K562 (cell line): ENCODE data around the gene GAPDH. TPM values are rescaled to one million over a fixed set of nuclear protein-coding genes. Genes with fewer than 3 reads are reported as not detected.
A peak's percentile ranks its signal among the peaks of the same experiment; 100 is the strongest.

Experiments
- ARHGAP35 ChIP-seq: fragments of 450-650 bp; IDR thresholded peaks from 2 replicates; pipeline ENCODE4 v1.6.1; 2018; ENCODE audit not compliant: partially characterized antibody
- CBFB ChIP-seq: sonication (generic); formaldehyde crosslinking; IDR thresholded peaks from 2 replicates; pipeline ENCODE4 v1.4.0; 2020; ENCODE audit warnings: mild to moderate bottlenecking, missing genetic modification reagents
- CBX2 ChIP-seq: fragments of 200-600 bp; sonication (generic); IDR thresholded peaks from one replicate; pipeline ENCODE4 v1.6.1; 2012; ENCODE audit warnings: mild to moderate bottlenecking, low read length, inconsistent platforms; ENCODE audit not compliant: insufficient read depth, poor library complexity, severe bottlenecking
- CC2D1A ChIP-seq: fragments of 450-650 bp; IDR thresholded peaks from 2 replicates; pipeline ENCODE4 v1.6.1; 2017; ENCODE audit warnings: mild to moderate bottlenecking
- CSDE1 ChIP-seq, 2 experiments: fragments of 450-650 bp; IDR thresholded peaks; 2 replicates each; pipeline ENCODE4 v1.6.1; 2016; ENCODE audit warnings: mild to moderate bottlenecking in 1 of 2
- DMBX1 ChIP-seq: fragments of 250-450 bp; sonication (Bioruptor Pico); IDR thresholded peaks from 2 replicates; pipeline ENCODE4 v1.8.0; 2022; ENCODE audit warnings: inconsistent platforms, mild to moderate bottlenecking, moderate library complexity, borderline replicate concordance
- ELK3 ChIP-seq: fragments of 450-650 bp; formaldehyde crosslinking; IDR thresholded peaks from 2 replicates; pipeline ENCODE4 v1.4.0; 2020; ENCODE audit warnings: mild to moderate bottlenecking
- HMGN3 ChIP-seq: IDR thresholded peaks from 2 replicates; pipeline ENCODE4 v1.6.1; 2011; ENCODE audit warnings: borderline replicate concordance, low read depth, mild to moderate bottlenecking, mixed read lengths, low read length; ENCODE audit not compliant: insufficient read length; ENCODE audit errors: extremely low read depth
- MAZ ChIP-seq, 2 experiments: fragments of 450-650 bp in 1 of 2; sonication (generic) in 1 of 2; formaldehyde crosslinking; IDR thresholded peaks in 1 of 2; conservative IDR thresholded peaks in 1 of 2; 2 replicates each; pipeline versions ENCODE4 v1.4.0 to v1.5.0; 2020; ENCODE audit warnings: mild to moderate bottlenecking in 1 of 2, missing genetic modification reagents in 1 of 2
- MBD2 ChIP-seq: sonication (generic); IDR thresholded peaks from 2 replicates; pipeline ENCODE4 v1.6.1; 2016; ENCODE audit warnings: low read depth, borderline replicate concordance
- NR2C2 ChIP-seq, 2 experiments: fragments of 200-800 bp in 1 of 2; sonication (Bioruptor generic) in 1 of 2; sonication (generic) in 1 of 2; formaldehyde crosslinking in 1 of 2; IDR thresholded peaks; 2 replicates each; pipeline versions ENCODE4 v1.6.1 to v1.8.0; 2016 to 2022; ENCODE audit warnings: mild to moderate bottlenecking in 1 of 2, missing compliant biosample characterization in 1 of 2, missing genetic modification characterization in 1 of 2, missing genetic modification reagents in 1 of 2
- PHTF2 ChIP-seq: fragments of 250-450 bp; sonication (Bioruptor Pico); IDR thresholded peaks from 2 replicates; pipeline ENCODE4 v1.5.0; 2021; ENCODE audit warnings: mild to moderate bottlenecking
- RFX7 ChIP-seq: fragments of 250-450 bp; sonication (Bioruptor Pico); IDR thresholded peaks from 2 replicates; pipeline ENCODE4 v1.5.1; 2021; ENCODE audit warnings: mild to moderate bottlenecking
- RNF2 ChIP-seq: sonication (generic); IDR thresholded peaks from 2 replicates; pipeline ENCODE4 v1.6.1; 2016
- SRSF9 ChIP-seq: fragments of 200-400 bp; formaldehyde crosslinking; IDR thresholded peaks from 2 replicates; pipeline ENCODE4 v1.6.1; 2017; ENCODE audit warnings: low read depth, low read length, borderline replicate concordance
- ZBTB5 ChIP-seq: fragments of 450-650 bp; IDR thresholded peaks from 2 replicates; pipeline ENCODE4 v1.6.1; 2017; ENCODE audit warnings: antibody characterized with exemption
- ZNF239 ChIP-seq: fragments of 250-450 bp; sonication (Bioruptor Pico); IDR thresholded peaks from 2 replicates; pipeline ENCODE4 v1.4.0; 2020; ENCODE audit warnings: mild to moderate bottlenecking
- ZNF696 ChIP-seq: fragments of 250-450 bp; sonication (Bioruptor Pico); conservative IDR thresholded peaks from 2 replicates; pipeline ENCODE4 v1.4.0; 2020; ENCODE audit warnings: mild to moderate bottlenecking, moderate library complexity
- polyA plus RNA-seq, 8 experiments: library from polyadenylated mRNA; depleted of rRNA in 4 of 8; stranded (reverse) in 5 of 8; unstranded in 3 of 8; fragments of >200 nt; fragmentation: Nextera tagmentation in 2 of 8; fragmentation: Illumina TruSeq in 1 of 8; extraction: Ambion mirVana in 2 of 8; extraction: Trizol in 1 of 8; gene quantifications; 2 replicates each; pipeline versions ENCODE4 v1.2.1 to v1.2.3, GENCODE V29; 2011 to 2014; ENCODE audit warnings: inconsistent platforms in 1 of 8, missing spikeins in 1 of 8
- total RNA-seq, 7 experiments: library from RNA; depleted of rRNA in 6 of 7; stranded (reverse); fragments of >200 nt in 6 of 7; fragmentation: Illumina TruSeq in 2 of 7; extraction: Trizol in 2 of 7; gene quantifications; 2 replicates each; pipeline versions ENCODE4 v1.2.1 to v1.2.3, GENCODE V29; 2011 to 2021; ENCODE audit warnings: low replicate concordance in 1 of 7
- TF ChIP-seq, protein P1 (sequence below): fragments of 450-650 bp; formaldehyde crosslinking; IDR thresholded peaks from 2 replicates; pipeline ENCODE4 v1.4.0; 2020; ENCODE audit warnings: mild to moderate bottlenecking, moderate library complexity
- TF ChIP-seq, protein P2 (sequence below): fragments of 450-650 bp; IDR thresholded peaks from 2 replicates; pipeline ENCODE4 v1.6.1; 2016; ENCODE audit warnings: borderline replicate concordance

The GAPDH gene
- total and polyA plus RNA-seq, 9 of the 15 experiments (the other 6 are each of a cell fraction or from before 2014, with no cell fraction given) = 2,206 to 6,793 (median 4,217) TPM

DNA sequence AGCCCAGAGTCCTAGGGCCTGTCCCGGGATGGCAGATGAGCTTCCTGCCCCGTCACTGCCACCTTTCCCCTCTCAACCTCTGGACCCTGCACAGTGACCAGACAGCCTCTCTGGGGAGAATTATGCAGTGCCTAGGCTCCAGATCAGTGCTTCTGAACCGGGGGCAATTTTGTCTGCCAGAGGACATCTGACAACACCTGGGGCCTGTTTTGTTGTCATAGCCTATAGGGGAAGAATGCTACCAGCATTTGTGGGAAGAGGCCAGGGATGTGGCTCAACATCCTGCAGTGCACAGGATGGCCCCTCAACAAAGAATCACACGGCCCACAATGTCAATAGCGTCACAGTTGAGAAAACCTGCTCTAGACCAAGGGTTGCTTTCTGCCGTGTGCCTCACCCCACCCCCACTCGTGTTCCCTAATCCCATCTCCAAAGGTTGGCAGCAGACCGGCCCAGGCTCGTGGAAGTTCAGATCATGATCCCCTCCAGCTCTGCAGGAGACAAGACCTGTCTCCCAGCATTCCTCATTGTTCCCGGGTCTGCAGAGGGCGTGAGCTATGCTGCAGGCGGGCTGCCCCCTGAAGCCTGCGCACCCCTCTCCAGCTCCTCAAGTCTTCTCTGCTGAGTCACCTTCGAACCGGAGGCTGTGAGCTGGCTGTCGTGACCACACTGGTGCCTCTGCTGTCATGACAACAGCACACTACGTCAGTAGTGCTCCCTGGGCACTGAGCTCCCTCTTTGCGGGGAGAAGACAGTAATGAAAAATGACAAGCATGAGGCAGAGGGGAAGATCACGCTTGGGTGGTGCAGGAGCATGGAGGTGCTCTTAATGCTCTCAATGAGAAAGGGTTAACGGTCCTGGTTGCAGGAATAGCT lies 2.0 kb upstream of the GAPDH start (continued):
- TF ChIP-seq, protein P1, sequence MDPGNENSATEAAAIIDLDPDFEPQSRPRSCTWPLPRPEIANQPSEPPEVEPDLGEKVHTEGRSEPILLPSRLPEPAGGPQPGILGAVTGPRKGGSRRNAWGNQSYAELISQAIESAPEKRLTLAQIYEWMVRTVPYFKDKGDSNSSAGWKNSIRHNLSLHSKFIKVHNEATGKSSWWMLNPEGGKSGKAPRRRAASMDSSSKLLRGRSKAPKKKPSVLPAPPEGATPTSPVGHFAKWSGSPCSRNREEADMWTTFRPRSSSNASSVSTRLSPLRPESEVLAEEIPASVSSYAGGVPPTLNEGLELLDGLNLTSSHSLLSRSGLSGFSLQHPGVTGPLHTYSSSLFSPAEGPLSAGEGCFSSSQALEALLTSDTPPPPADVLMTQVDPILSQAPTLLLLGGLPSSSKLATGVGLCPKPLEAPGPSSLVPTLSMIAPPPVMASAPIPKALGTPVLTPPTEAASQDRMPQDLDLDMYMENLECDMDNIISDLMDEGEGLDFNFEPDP (CRISPR knock-in tag) = no peak
- no peak for TF ChIP-seq ARHGAP35
- TF ChIP-seq CBX2 = no peak
- TF ChIP-seq ELK3 (CRISPR knock-in tag) = no peak
- TF ChIP-seq RFX7 (CRISPR knock-in tag) = no peak
- TF ChIP-seq MAZ (CRISPR knock-in tag; conservative IDR thresholded peaks at IDR 0.05 in 1 of 2, IDR thresholded peaks at IDR 0.05 in 1 of 2) = peak in 1 of 2 experiments; percentile 44; a peak in 1 of 4 replicates
- TF ChIP-seq ZBTB5 = no peak
- TF ChIP-seq CSDE1 (IDR thresholded peaks at IDR 0.05) = peak in 1 of 2 experiments; percentile 82; a peak in 2 of 4 replicates
- peak; percentile 33; the same call in 1 of the 2 replicates for TF ChIP-seq MBD2
- TF ChIP-seq DMBX1 (CRISPR knock-in tag) = 0 out of 2 replicates have a peak, but pooled peaks have one; percentile 16
- TF ChIP-seq CBFB (CRISPR knock-in tag) = no peak
- TF ChIP-seq RNF2 = 0 out of 2 replicates have a peak, but pooled peaks have one; percentile 13
- TF ChIP-seq, protein P2, sequence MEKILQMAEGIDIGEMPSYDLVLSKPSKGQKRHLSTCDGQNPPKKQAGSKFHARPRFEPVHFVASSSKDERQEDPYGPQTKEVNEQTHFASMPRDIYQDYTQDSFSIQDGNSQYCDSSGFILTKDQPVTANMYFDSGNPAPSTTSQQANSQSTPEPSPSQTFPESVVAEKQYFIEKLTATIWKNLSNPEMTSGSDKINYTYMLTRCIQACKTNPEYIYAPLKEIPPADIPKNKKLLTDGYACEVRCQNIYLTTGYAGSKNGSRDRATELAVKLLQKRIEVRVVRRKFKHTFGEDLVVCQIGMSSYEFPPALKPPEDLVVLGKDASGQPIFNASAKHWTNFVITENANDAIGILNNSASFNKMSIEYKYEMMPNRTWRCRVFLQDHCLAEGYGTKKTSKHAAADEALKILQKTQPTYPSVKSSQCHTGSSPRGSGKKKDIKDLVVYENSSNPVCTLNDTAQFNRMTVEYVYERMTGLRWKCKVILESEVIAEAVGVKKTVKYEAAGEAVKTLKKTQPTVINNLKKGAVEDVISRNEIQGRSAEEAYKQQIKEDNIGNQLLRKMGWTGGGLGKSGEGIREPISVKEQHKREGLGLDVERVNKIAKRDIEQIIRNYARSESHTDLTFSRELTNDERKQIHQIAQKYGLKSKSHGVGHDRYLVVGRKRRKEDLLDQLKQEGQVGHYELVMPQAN = 0 out of 2 replicates have a peak, but pooled peaks have one; percentile 48
- no peak for TF ChIP-seq NR2C2 (CRISPR knock-in tag; IDR thresholded peaks at IDR 0.05)
- TF ChIP-seq NR2C2 (tag; IDR thresholded peaks at IDR 0.05) = peak; percentile 77
- TF ChIP-seq PHTF2 (CRISPR knock-in tag) = no peak
- peak; percentile 40 for TF ChIP-seq HMGN3
- TF ChIP-seq SRSF9 = no peak
- no peak for TF ChIP-seq ZNF696 (CRISPR knock-in tag)
- no peak for TF ChIP-seq CC2D1A
- no peak for TF ChIP-seq ZNF239 (CRISPR knock-in tag)
